ENCODE data around the gene MDFI.

Gene MDFI

DNA sequence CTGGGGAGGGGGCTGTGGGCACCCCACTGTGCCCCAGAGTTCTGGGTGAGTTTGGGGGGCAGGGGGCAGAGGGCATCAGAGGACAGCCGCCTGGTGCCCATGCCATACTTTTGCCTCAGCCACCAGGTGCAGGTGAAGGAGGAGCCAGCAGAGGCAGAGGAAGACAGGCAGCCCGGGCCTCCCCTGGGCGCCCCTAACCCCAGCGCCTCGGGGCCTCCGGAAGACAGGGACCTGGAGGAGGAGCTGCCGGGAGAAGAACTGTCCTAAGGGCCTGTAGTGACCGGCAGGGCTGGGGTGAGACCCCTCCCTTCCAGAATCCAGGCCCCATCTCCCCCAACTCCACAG lies 39.6 kb upstream of the MDFI start:
- Histone ChIP-seq H3K4me3 (ENCODE audit: insufficient read length, low read depth) (no peak overlapping the region), H3K36me3 (ENCODE audit: insufficient read depth, insufficient read length, low read length) (peaks cover 4% of the 10 kb centered on the region), H3K9ac (ENCODE audit: insufficient read length, low read depth) (no peak overlapping the region), H3K9me3 (ENCODE audit: insufficient read depth, low read length) (no peaks in the 10 kb centered on the region), H3K27me3 (ENCODE audit: insufficient read depth, insufficient read length) (no peaks in the 10 kb centered on the region), H3K4me1 (ENCODE audit: insufficient read depth, insufficient read length) (peaks cover 12% of the 10 kb centered on the region)
- TF ChIP-seq ZNF274 (IDR thresholded peaks at IDR 0.05; ENCODE audit: low read depth, low read length): no peak
- no peak for TF ChIP-seq SUZ12 (IDR thresholded peaks at IDR 0.05; ENCODE audit: extremely low read depth, insufficient read depth, insufficient read length)
- no peak for TF ChIP-seq YY1 (IDR thresholded peaks at IDR 0.05; ENCODE audit: insufficient read depth, insufficient read length)
- DNase-seq (ENCODE audit: low read depth, low spot score): no peak

DNA sequence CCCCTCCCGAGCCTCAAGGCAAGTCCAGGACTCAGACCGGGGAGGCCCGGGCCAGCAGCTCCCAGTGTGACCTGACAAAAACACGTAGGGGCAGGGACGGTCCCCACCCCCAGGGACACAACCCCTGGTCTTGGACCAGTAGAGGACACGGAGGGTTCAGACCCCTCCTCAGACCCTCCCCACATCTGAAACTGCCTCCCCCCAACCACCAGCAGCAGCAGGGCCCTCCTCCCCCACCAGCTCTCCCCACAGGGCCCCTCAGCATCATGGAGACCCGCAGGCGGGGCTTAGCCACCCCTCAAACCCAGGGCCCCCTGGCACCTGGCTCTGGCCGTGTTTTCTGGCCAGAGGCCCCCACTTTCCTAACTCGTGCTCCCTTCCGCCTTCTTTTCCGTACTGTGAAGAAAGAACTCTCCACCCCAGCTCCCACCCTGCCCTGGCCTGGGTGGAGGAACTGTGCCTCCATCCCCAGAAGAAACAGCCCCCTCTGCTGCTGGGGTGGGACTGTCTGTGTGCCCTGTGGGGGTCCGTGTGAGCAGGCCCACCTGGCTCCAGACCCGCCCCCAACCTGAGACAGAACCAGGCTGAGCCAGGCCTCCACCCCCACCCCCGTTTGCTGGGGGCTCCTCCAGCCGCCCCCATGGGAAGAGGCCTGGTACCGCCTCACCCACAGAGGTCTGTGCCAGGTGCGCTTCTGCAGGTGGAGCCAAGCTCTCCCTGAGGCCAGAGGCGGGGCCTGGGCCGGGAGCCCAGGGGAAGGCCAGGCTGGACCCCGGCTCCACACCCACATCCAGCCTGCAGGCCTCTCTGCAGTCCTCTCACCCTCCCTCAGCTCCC lies 39.0 kb upstream of the MDFI start:
- Histone ChIP-seq H3K4me3 (ENCODE audit: insufficient read length, low read depth) (no peak overlapping the region), H3K36me3 (ENCODE audit: insufficient read depth, insufficient read length, low read length) (peaks cover 4% of the 10 kb centered on the region), H3K27me3 (ENCODE audit: insufficient read depth, insufficient read length) (no peaks in the 10 kb centered on the region), H3K9me3 (ENCODE audit: insufficient read depth, low read length) (no peaks in the 10 kb centered on the region), H3K4me1 (ENCODE audit: insufficient read depth, insufficient read length) (peaks cover 12% of the 10 kb centered on the region), H3K9ac (ENCODE audit: insufficient read length, low read depth) (no peak overlapping the region)
- TF ChIP-seq ZNF274 (IDR thresholded peaks at IDR 0.05; ENCODE audit: low read depth, low read length): no peak
- TF ChIP-seq SUZ12 (IDR thresholded peaks at IDR 0.05; ENCODE audit: extremely low read depth, insufficient read depth, insufficient read length): no peak
- no peak for TF ChIP-seq YY1 (IDR thresholded peaks at IDR 0.05; ENCODE audit: insufficient read depth, insufficient read length)
- no peak for DNase-seq (ENCODE audit: low read depth, low spot score)

DNA sequence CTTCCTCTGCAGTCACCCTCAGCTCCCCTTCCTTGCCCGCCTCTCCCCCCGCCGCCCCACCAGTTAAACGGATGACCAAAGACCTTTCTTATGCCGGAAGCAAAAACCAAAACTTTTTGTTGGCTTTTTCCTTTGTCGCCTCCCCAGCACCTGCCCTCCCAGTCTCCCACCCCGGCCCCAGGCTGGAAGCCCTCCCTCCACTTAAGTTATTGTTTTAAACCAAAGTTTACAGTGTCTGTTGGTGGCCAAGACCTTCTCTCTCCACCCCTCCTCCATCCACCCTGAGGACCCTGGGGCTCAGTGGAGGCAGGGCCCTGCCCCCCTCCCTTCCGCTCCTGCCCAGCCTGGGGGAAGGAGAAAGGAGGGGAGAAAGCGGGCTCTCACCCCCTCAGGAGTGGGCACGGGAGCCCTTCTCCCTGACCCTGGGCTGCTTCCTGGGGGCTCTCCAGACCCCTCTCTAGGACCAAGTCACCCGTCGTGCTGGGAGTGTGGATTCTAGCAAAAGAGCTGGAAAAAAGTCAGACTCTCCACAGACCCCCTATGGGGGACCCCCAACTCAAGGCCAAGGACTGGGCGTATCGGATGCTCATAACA lies 38.3 kb upstream of the MDFI start:
- TF ChIP-seq YY1 (IDR thresholded peaks at IDR 0.05; ENCODE audit: insufficient read depth, insufficient read length): no peak
- no peak for TF ChIP-seq ZNF274 (IDR thresholded peaks at IDR 0.05; ENCODE audit: low read depth, low read length)
- no peak for TF ChIP-seq SUZ12 (IDR thresholded peaks at IDR 0.05; ENCODE audit: extremely low read depth, insufficient read depth, insufficient read length)
- H3K9ac ChIP-seq (ENCODE audit: insufficient read length, low read depth): no peak overlapping the region
- H3K4me3 ChIP-seq (ENCODE audit: insufficient read length, low read depth): no peak overlapping the region
- peaks cover 12% of the 10 kb centered on the region for H3K4me1 ChIP-seq (ENCODE audit: insufficient read depth, insufficient read length)
- DNase-seq (ENCODE audit: low read depth, low spot score): no peak
- no peaks in the 10 kb centered on the region for H3K9me3 ChIP-seq (ENCODE audit: insufficient read depth, low read length)
- H3K36me3 ChIP-seq (ENCODE audit: insufficient read depth, insufficient read length, low read length): peaks cover 3% of the 10 kb centered on the region
- H3K27me3 ChIP-seq (ENCODE audit: insufficient read depth, insufficient read length): no peaks in the 10 kb centered on the region

DNA sequence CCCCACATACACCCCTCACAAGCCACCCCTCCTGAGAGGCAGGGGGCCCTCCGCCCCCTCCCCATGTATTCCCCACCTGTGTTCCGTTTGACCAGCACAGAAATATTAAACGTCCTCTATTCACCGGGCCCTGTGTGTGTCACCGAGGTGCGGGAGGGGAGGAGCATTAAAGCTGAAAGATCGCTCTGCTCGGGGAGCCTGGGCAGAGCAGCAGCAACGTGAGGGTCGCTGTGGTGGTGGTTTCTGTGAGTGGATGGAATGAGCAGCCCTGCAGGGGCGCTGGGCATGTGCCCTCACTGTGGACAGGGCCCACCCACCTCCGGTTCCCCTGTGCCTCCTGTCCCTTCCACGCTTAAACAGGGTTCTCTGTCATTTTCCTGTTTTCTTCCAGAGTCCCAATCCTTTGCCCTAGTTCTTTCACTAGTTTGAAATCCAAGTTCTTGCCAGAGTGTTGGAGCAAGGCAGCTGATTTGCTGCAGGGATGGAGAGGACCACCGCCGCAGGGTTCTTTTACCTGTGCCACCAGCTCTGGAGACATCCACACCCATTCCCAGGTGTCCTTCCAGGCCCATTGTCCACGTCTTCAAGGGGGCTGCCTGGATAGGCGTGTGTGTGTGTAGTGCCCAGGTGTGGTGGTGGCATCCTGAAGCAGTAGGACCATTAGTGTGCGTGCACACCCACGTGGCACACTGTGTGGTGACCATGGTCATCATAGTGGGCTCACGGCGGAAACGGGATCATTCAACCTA lies 37.6 kb upstream of the MDFI start:
- H3K36me3 ChIP-seq (ENCODE audit: insufficient read depth, insufficient read length, low read length): no peaks in the 10 kb centered on the region
- no peak for DNase-seq (ENCODE audit: low read depth, low spot score)
- TF ChIP-seq SUZ12 (IDR thresholded peaks at IDR 0.05; ENCODE audit: extremely low read depth, insufficient read depth, insufficient read length) (no peak), YY1 (IDR thresholded peaks at IDR 0.05; ENCODE audit: insufficient read depth, insufficient read length) (no peak), ZNF274 (IDR thresholded peaks at IDR 0.05; ENCODE audit: low read depth, low read length) (no peak)
- no peaks in the 10 kb centered on the region for H3K27me3 ChIP-seq (ENCODE audit: insufficient read depth, insufficient read length)
- H3K9me3 ChIP-seq (ENCODE audit: insufficient read depth, low read length): no peaks in the 10 kb centered on the region
- no peak overlapping the region for H3K4me3 ChIP-seq (ENCODE audit: insufficient read length, low read depth)
- H3K4me1 ChIP-seq (ENCODE audit: insufficient read depth, insufficient read length): peaks cover 12% of the 10 kb centered on the region
- H3K9ac ChIP-seq (ENCODE audit: insufficient read length, low read depth): no peak overlapping the region

DNA sequence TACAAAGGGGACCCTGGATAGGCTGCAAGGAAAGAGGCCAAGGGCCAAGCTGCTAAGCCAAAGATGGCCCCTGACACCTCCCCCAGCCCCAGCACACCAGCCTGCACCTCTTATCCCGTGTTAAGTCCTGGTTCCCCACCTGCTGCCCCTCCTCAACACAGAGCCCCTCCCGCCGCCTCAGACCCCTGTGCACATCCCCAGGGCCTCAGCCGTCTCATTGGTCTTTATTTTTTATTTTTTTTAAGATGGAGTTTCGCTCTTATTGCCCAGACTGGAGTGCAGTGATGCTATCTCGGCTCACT lies 37.1 kb upstream of the MDFI start:
- no peaks in the 10 kb centered on the region for H3K36me3 ChIP-seq (ENCODE audit: insufficient read depth, insufficient read length, low read length)
- TF ChIP-seq SUZ12 (IDR thresholded peaks at IDR 0.05; ENCODE audit: extremely low read depth, insufficient read depth, insufficient read length) (no peak), ZNF274 (IDR thresholded peaks at IDR 0.05; ENCODE audit: low read depth, low read length) (no peak), YY1 (IDR thresholded peaks at IDR 0.05; ENCODE audit: insufficient read depth, insufficient read length) (no peak)
- no peak overlapping the region for H3K4me3 ChIP-seq (ENCODE audit: insufficient read length, low read depth)
- H3K27me3 ChIP-seq (ENCODE audit: insufficient read depth, insufficient read length): no peaks in the 10 kb centered on the region
- DNase-seq (ENCODE audit: low read depth, low spot score): no peak
- H3K9me3 ChIP-seq (ENCODE audit: insufficient read depth, low read length): no peaks in the 10 kb centered on the region
- no peak overlapping the region for H3K9ac ChIP-seq (ENCODE audit: insufficient read length, low read depth)
- peaks cover 11% of the 10 kb centered on the region for H3K4me1 ChIP-seq (ENCODE audit: insufficient read depth, insufficient read length)

DNA sequence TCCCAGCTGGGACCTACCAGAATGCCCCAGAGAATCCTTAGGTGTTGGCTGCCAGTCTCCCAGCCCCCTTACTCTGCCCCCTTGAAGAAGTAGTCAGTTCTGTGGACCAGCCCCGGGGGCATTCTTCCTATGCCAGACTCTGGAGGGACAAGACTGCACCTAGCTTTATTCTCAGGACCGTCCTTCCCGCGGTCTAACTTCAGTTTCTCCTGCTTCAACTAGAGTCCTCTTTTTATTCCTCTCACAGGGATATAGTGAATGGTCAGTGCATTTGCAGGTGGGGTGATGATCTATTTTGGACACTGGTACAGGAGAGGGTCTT lies 35.9 kb upstream of the MDFI start:
- Histone ChIP-seq H3K4me3 (ENCODE audit: insufficient read length, low read depth) (no peak overlapping the region), H3K9ac (ENCODE audit: insufficient read length, low read depth) (no peak overlapping the region), H3K27me3 (ENCODE audit: insufficient read depth, insufficient read length) (no peaks in the 10 kb centered on the region), H3K9me3 (ENCODE audit: insufficient read depth, low read length) (no peaks in the 10 kb centered on the region), H3K36me3 (ENCODE audit: insufficient read depth, insufficient read length, low read length) (no peaks in the 10 kb centered on the region), H3K4me1 (ENCODE audit: insufficient read depth, insufficient read length) (peaks cover 3% of the 10 kb centered on the region)
- TF ChIP-seq ZNF274 (IDR thresholded peaks at IDR 0.05; ENCODE audit: low read depth, low read length) (no peak), YY1 (IDR thresholded peaks at IDR 0.05; ENCODE audit: insufficient read depth, insufficient read length) (no peak), SUZ12 (IDR thresholded peaks at IDR 0.05; ENCODE audit: extremely low read depth, insufficient read depth, insufficient read length) (no peak)
- no peak for DNase-seq (ENCODE audit: low read depth, low spot score)

Measured in NT2/D1 (cell line).